K562 (cell line): ENCODE measurements around the gene PIK3CD. TPM values are rescaled to one million over a fixed set of nuclear protein-coding genes. Genes with fewer than 3 reads are reported as not detected.

Experiments used
- ATAC-seq: fragments of 200-7000 bp; cut with Tn5 transposase; 3 replicates; pipeline ENCODE4 v1.9.1; 2020; ENCODE audit warnings: moderate library complexity
- BruUV-seq: library from RNA; stranded (reverse); fragments of 400-500 nt; replicated peaks from 2 replicates; lab custom pipeline; 2021; lab: Mats Ljungman, UMichigan
- CTCF ChIA-PET: fragments of 300-600 bp; formaldehyde crosslinking; extraction: SDS; loops from one replicate; lab custom pipeline; 2021; ENCODE audit warnings: low intra/inter-chr PET ratio; lab: Yijun Ruan, JAX
- POLR2A ChIA-PET: fragments of 300-600, 350-650 bp; sonication (Branson Sonifier 250); formaldehyde crosslinking; extraction: SDS; loops from one replicate; lab custom pipeline; 2021; ENCODE audit warnings: antibody characterized with exemption, inconsistent platforms; lab: Yijun Ruan, JAX
- DNase-seq, 4 experiments: peaks; one replicate each; pipeline versions ENCODE4 v3.0.0 to v3.0.0-alpha.2; 2011 to 2018; ENCODE audit warnings: low spot score in 3 of 4, mixed read lengths in 3 of 4; ENCODE audit errors: extremely low read depth in 1 of 4
- FAIRE-seq: peaks from 2 replicates; lab custom pipeline; 2011; peaks lifted over from hg19 to GRCh38; lab: Jason Lieb, UNC
- H2AFZ ChIP-seq: 2 replicates; pipeline ENCODE4 v1.6.0; 2011; ENCODE audit warnings: low read depth, low read length, control low read depth, inconsistent platforms
- H3K27ac ChIP-seq: fragments of 200-600 bp; 3 replicates; pipeline ENCODE4 v1.8.0; 2011; ENCODE audit warnings: low read depth, mild to moderate bottlenecking, control low read depth, inconsistent platforms, low read length, moderate library complexity, mixed read lengths; ENCODE audit errors: extremely low read depth
- H3K27me3 ChIP-seq, 2 experiments: fragments of 300-600 bp in 1 of 2; 2 replicates in 1 of 2; 3 replicates in 1 of 2; pipeline versions ENCODE4 v1.6.0 to v1.8.0; 2011; ENCODE audit warnings: inconsistent platforms in 2 of 2, low read length in 2 of 2, mild to moderate bottlenecking in 1 of 2, mixed read lengths in 1 of 2, moderate library complexity in 1 of 2; ENCODE audit not compliant: control insufficient read depth in 2 of 2, insufficient read depth in 2 of 2
- H3K36me3 ChIP-seq: fragments of 300-600 bp; 3 replicates; pipeline ENCODE4 v1.8.0; 2011; ENCODE audit warnings: mild to moderate bottlenecking, low read length, inconsistent platforms; ENCODE audit not compliant: control insufficient read depth, insufficient read depth
- H3K4me1 ChIP-seq, 2 experiments: fragments of 200-600 bp in 1 of 2; replicated peaks in 1 of 2; 2 replicates in 1 of 2; 3 replicates in 1 of 2; pipeline versions ENCODE4 v1.5.1 to v1.8.0; 2011; ENCODE audit warnings: inconsistent platforms in 2 of 2, low read length in 2 of 2, mild to moderate bottlenecking in 1 of 2, mixed read lengths in 1 of 2, moderate library complexity in 1 of 2; ENCODE audit not compliant: control insufficient read depth in 2 of 2, insufficient read depth in 2 of 2
- H3K4me2 ChIP-seq: 2 replicates; pipeline ENCODE4 v1.6.1; 2011; ENCODE audit warnings: low read length, control low read depth, inconsistent platforms, mixed read lengths; ENCODE audit not compliant: insufficient read depth
- H3K4me3 ChIP-seq: fragments of 200-600 bp; sonication (generic), shearing (Covaris generic); 2 replicates; pipeline ENCODE4 v1.5.1; 2016; ENCODE audit warnings: control low read depth, inconsistent platforms
- H3K79me2 ChIP-seq: fragments of 200-600 bp; 3 replicates; pipeline ENCODE4 v1.8.0; 2011; ENCODE audit warnings: low read length, inconsistent platforms; ENCODE audit not compliant: control insufficient read depth, insufficient read depth
- H3K9ac ChIP-seq, 2 experiments: 2 replicates each; pipeline versions ENCODE4 v1.6.0 to v1.6.1; 2011; ENCODE audit warnings: low read depth in 2 of 2, low read length in 2 of 2, control low read depth in 1 of 2, inconsistent platforms in 1 of 2, mild to moderate bottlenecking in 1 of 2, mixed read lengths in 1 of 2; ENCODE audit not compliant: insufficient read depth in 1 of 2
- H3K9me1 ChIP-seq: one replicate; pipeline ENCODE4 v1.6.0; 2011; ENCODE audit warnings: inconsistent platforms, mild to moderate bottlenecking, low read length, moderate library complexity; ENCODE audit not compliant: control insufficient read depth, insufficient read depth
- H3K9me3 ChIP-seq: replicated peaks from 2 replicates; pipeline ENCODE4 v1.5.1; 2011; ENCODE audit warnings: low read depth, low read length, inconsistent platforms; ENCODE audit not compliant: control insufficient read depth, insufficient read depth
- H4K20me1 ChIP-seq: replicated peaks from 2 replicates; pipeline ENCODE4 v1.6.1; 2011; ENCODE audit warnings: low read length, inconsistent platforms, mixed read lengths; ENCODE audit not compliant: control insufficient read depth, insufficient read depth
- BACH1 ChIP-seq: fragments of 200-800 bp; sonication (Bioruptor generic); IDR thresholded peaks from 2 replicates; pipeline ENCODE4 v1.6.1; 2016; ENCODE audit warnings: missing genetic modification characterization, missing compliant biosample characterization
- NFIX ChIP-seq: fragments of 250-450 bp; sonication (Bioruptor Pico); IDR thresholded peaks from 2 replicates; pipeline ENCODE4 v1.4.0; 2020; ENCODE audit warnings: low read depth, mild to moderate bottlenecking, moderate library complexity
- POLR2G ChIP-seq: fragments of 200-400 bp; formaldehyde crosslinking; IDR thresholded peaks from 2 replicates; pipeline ENCODE4 v1.6.1; 2017; ENCODE audit warnings: low read depth, mild to moderate bottlenecking, antibody characterized with exemption, low read length, moderate library complexity
- TRIM25 ChIP-seq: fragments of 450-650 bp; IDR thresholded peaks from 2 replicates; pipeline ENCODE4 v1.7.0; 2016; ENCODE audit warnings: borderline replicate concordance
- ZBTB33 ChIP-seq: sonication (generic); formaldehyde crosslinking; IDR thresholded peaks from 2 replicates; pipeline ENCODE4 v1.8.1; 2023; ENCODE audit warnings: mild to moderate bottlenecking, missing genetic modification reagents
- WGBS: fragments of 100-300 bp; shearing (Covaris generic); methylation state at CpG from one replicate; pipeline ENCODE4 v1.1.6; 2016; ENCODE audit warnings: low coverage, mixed read lengths; ENCODE audit not compliant: insufficient coverage; ENCODE audit errors: missing lambda C conversion rate; 5-methylcytosine and 5-hydroxymethylcytosine counted together
- in situ Hi-C: fragments of 300-500 bp; cut with MboI; formaldehyde crosslinking; loops from 4 replicates; pipeline ENCODE4 v1.15.0; 2018; ENCODE audit warnings: inconsistent platforms, mixed read lengths
- intact Hi-C: fragments of 100-400 bp; cut with micrococcal nuclease; formaldehyde crosslinking; loops from 2 replicates; pipeline ENCODE4 v1.14.2; 2022
- polyA plus RNA-seq, 8 experiments: library from polyadenylated mRNA; depleted of rRNA in 4 of 8; stranded (reverse) in 5 of 8; unstranded in 3 of 8; fragments of >200 nt; fragmentation: Nextera tagmentation in 2 of 8; fragmentation: Illumina TruSeq in 1 of 8; extraction: Ambion mirVana in 2 of 8; extraction: Trizol in 1 of 8; gene quantifications; 2 replicates each; pipeline versions ENCODE4 v1.2.1 to v1.2.3, GENCODE V29; 2011 to 2014; ENCODE audit warnings: inconsistent platforms in 1 of 8, missing spikeins in 1 of 8
- total RNA-seq, 7 experiments: library from RNA; depleted of rRNA in 6 of 7; stranded (reverse); fragments of >200 nt in 6 of 7; fragmentation: Illumina TruSeq in 2 of 7; extraction: Trizol in 2 of 7; gene quantifications; 2 replicates each; pipeline versions ENCODE4 v1.2.1 to v1.2.3, GENCODE V29; 2011 to 2021; ENCODE audit warnings: low replicate concordance in 1 of 7
- TF ChIP-seq, protein P1 (sequence below), 2 experiments: fragments of 450-650 bp; conservative IDR thresholded peaks; 2 replicates each; pipeline ENCODE4 v1.6.1; 2017; ENCODE audit warnings: mild to moderate bottlenecking in 2 of 2, moderate library complexity in 2 of 2
- TF ChIP-seq, protein P2 (sequence below): fragments of 250-450 bp; sonication (Bioruptor Pico); IDR thresholded peaks from 2 replicates; pipeline ENCODE4 v1.5.0; 2020; ENCODE audit warnings: mild to moderate bottlenecking, borderline replicate concordance

Gene PIK3CD
- total and polyA plus RNA-seq, 9 of the 15 experiments (the other 6 are each of a cell fraction or from before 2014, with no cell fraction given) = 1.8 to 20.8 (median 7.2) TPM

- FAIRE-seq = no peak
- Histone ChIP-seq H3K79me2 (no peaks in the 10 kb centered on the region), H3K4me3 (no peak overlapping the region), H4K20me1 (no peaks in the 10 kb centered on the region; the same call in 1 of the 2 replicates), H3K27ac (no peak overlapping the region), H3K4me1 (peaks cover 4 to 23% of the 10 kb centered on the region in 2 experiments; a peak in 3 of 5 replicates), H3K36me3 (peaks cover 57% of the 10 kb centered on the region; the same call in 2 of the 3 replicates), H3K4me2 (no peak overlapping the region), H3K27me3 (peaks cover 0 to 6% of the 10 kb centered on the region in 2 experiments; a peak in 2 of 5 replicates), H3K9ac (0 out of 4 replicates have a peak overlapping the region, but pooled peaks of 1 of the 2 experiments have one; percentile 21), H2AFZ (no peak overlapping the region), H3K9me3 (no peaks in the 10 kb centered on the region), H3K9me1 (no peaks in the 10 kb centered on the region)
- in situ Hi-C loops = no loop called here
- ChIA-PET POLR2A (interaction anchor here (0.5 to 1.5 kb wide), 3 partner anchors 9 to 218 kb away, joined by 3 to 4 read pairs (median 3); no protein-coding TSS in a partner anchor), CTCF (no interaction called here)
- WGBS = 89% methylated on average over 17 of the region's 20 CpGs
- BruUV-seq = no TSS peak
- DNase-seq = no peak
- TF ChIP-seq TRIM25 (no peak), BACH1 (tag) (no peak), ZBTB33 (CRISPR knock-in tag) (peak; percentile 31; the same call in 1 of the 2 replicates), POLR2G (peak; percentile 27; the same call in 1 of the 2 replicates), NFIX (no peak)
- TF ChIP-seq, protein P1, sequence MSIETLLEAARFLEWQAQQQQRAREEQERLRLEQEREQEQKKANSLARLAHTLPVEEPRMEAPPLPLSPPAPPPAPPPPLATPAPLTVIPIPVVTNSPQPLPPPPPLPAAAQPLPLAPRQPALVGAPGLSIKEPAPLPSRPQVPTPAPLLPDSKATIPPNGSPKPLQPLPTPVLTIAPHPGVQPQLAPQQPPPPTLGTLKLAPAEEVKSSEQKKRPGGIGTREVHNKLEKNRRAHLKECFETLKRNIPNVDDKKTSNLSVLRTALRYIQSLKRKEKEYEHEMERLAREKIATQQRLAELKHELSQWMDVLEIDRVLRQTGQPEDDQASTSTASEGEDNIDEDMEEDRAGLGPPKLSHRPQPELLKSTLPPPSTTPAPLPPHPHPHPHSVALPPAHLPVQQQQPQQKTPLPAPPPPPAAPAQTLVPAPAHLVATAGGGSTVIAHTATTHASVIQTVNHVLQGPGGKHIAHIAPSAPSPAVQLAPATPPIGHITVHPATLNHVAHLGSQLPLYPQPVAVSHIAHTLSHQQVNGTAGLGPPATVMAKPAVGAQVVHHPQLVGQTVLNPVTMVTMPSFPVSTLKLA (conservative IDR thresholded peaks at IDR 0.05) = no peak
- TF ChIP-seq, protein P2, sequence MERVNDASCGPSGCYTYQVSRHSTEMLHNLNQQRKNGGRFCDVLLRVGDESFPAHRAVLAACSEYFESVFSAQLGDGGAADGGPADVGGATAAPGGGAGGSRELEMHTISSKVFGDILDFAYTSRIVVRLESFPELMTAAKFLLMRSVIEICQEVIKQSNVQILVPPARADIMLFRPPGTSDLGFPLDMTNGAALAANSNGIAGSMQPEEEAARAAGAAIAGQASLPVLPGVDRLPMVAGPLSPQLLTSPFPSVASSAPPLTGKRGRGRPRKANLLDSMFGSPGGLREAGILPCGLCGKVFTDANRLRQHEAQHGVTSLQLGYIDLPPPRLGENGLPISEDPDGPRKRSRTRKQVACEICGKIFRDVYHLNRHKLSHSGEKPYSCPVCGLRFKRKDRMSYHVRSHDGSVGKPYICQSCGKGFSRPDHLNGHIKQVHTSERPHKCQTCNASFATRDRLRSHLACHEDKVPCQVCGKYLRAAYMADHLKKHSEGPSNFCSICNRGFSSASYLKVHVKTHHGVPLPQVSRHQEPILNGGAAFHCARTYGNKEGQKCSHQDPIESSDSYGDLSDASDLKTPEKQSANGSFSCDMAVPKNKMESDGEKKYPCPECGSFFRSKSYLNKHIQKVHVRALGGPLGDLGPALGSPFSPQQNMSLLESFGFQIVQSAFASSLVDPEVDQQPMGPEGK (CRISPR knock-in tag) = no peak
- intact Hi-C loops = no loop called here
- no peak for ATAC-seq
These were observed 38.5 kb upstream of the PIK3CD start for GRCh38 chr1:9612871-9613624.
